ENCODE measurements around the gene LARP1.
"Not testable (repeated sequence)": the region's sequence is repeated elsewhere in the genome, so short reads cannot be mapped to it uniquely, and the experiment has no call there.

The LARP1 gene
- total RNA-seq, result 168 to 463 (median 206) reads per million in 3 experiments

GRCh38 chr5:154755361-154756008 is at the start of gene LARP1:
TSS of gene LARP1 (plus strand) at chr5:154755377. CDS start at chr5:154755758, 381 bp downstream.
- DNase-seq, result no peak

DNA sequence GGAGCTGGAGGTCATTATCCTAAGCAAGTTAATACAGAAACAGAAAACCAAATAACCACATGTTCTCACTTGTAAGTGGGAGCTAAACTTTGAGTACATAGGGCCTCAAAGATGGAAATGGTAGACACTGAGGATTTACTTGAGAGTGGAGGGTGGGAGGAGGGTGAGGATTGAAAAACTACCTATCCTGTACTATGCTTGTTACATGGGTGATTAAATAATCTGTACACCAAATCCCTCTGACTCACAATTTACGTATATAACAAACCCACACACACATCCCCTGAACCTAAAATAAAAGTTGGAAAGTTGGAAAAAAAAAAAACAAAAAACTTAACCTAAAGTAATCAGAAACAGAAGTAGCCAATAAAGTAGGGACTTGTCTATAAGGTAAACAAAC is 48.8 kb upstream of the LARP1 start:
- no peak for DNase-seq

GRCh38 chr5:154707641-154708040 is 47.5 kb upstream of the LARP1 start:
- no peak for DNase-seq

DNA sequence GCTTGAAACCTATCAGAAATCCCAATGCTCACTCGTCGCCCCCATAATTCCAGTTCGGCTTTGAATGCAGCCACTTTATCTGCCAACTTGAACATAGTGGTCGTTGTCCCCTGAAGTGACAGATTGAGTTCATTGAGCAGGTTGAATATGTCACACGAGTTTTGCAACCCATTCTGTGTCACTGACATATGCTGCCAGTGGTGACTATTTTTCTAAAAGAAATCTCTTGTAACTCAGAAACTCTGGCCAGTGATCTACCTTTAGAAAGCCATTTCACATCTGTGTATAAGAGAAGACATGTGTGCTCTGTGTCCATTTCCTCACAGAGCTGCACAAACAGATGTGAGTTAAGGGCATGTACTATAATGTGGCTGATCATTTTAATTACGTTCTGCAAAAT is 47.0 kb upstream of the LARP1 start:
- no peak for DNase-seq

GRCh38 chr5:154708846-154709245 is 46.3 kb upstream of the LARP1 start:
- DNase-seq, result no peak

GRCh38 chr5:154709368-154710305 is 45.5 kb upstream of the LARP1 start:
- no peak for DNase-seq

DNA sequence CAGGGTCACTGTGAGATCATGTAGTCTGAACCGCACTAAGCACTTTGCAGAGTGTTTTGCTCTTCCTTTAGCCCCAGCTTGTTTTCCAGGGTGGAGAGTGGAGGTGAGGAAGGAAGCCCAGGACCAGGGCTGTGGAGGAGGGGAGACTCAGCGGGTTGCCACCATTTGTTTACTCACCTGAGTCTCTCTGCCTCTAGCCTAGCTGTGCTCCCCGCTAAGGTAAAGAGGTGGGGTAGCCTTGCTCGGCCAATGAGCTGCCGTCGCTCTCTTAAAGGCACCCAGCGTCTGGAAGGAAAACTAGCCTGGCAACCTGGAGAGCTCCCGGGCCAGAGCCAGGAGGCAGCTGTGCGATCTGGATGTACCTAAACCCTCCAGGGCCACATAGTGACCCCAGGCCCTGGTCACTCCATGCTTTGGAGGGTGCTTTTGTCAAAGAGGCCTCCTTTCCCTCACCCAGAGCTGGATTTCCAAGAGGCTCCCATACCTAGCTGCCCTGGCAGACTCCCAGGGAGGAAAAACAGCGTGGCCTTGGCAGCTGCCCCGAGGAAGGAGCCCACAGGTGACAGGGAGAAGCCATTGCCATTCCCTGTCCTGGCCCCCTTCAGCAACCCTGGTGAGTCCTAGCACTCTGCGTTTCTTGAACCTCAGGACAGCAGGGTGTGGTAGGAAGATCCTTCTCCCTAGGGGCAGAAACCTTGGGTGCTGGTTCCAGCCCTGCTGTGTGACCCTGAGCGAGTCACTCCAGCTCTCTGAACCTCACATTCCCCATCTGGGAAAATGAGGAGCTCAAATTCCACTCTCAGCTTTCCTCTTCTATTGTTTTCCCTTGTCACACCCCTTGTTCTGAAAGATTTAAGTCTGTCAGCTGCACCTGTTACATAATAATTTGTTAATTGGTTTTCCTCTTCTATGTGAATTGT is 42.4 kb upstream of the LARP1 start:
- no peak for DNase-seq

GRCh38 chr5:154713615-154714125 is 41.5 kb upstream of the LARP1 start:
- DNase-seq, result no peak

DNA sequence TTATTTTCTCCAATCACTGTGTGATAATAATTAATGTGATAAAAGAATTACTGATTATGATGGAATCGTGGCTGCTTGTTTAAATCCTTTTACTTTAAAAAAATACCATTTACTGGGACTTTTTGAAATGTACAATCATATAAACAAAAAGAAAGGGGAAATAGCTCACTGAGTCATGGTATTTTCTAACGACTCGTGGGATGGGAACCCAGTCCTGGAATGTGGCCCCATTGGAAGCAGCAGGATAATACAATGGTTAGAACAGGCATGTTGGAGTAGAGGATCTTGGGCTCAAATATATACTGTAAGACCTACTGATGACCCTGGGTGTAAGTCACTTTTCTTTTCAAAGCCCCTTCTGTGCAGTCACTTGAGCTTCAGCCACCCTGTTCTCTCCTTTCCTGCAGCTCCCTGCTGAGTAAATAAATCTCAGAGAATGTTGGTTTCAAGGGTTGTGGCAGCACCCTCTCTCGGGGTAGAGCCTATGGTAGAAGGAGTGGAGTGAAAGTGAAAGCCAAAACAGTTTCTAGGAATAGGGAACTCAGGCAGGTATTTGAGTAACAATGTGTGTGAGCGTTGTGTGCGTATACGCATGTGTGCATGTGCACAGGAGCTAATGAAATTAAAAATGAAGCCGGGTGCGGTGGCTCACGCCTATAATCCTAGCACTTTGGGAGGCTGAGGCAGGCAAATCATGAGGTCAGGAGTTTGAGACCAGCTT is 40.8 kb upstream of the LARP1 start:
- DNase-seq, result no peak

- no peak for DNase-seq
Observed at GRCh38 chr5:154721481-154722058, 33.6 kb upstream of the LARP1 start.

GRCh38 chr5:154722097-154722496 is 33.1 kb upstream of the LARP1 start:
- no peak for DNase-seq

- no peak for DNase-seq
Observed at GRCh38 chr5:154722936-154723335, 32.2 kb upstream of the LARP1 start.

GRCh38 chr5:154723740-154724505 is 31.3 kb upstream of the LARP1 start:
- no peak for DNase-seq

DNA sequence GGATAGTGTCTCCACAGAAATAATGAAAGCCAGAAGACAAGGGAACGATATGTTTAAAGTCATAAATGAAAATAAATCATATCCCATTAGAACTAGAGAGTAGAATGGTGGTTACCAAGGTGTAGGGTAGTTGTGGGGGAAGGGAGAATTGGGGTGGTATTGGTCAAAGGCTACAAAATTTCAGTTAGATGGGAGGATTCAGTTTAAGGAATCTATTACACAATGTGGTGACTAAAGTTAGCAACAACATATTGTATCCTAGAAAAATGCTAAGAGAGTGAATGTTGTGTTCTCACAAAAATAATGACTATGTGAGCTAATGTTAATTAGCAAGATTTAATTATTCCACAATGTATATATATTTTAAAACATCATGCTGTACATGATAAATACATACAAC is 27.8 kb upstream of the LARP1 start:
- no peak for DNase-seq

- no peak for DNase-seq
Observed at GRCh38 chr5:154728939-154729588, 26.1 kb upstream of the LARP1 start.

DNA sequence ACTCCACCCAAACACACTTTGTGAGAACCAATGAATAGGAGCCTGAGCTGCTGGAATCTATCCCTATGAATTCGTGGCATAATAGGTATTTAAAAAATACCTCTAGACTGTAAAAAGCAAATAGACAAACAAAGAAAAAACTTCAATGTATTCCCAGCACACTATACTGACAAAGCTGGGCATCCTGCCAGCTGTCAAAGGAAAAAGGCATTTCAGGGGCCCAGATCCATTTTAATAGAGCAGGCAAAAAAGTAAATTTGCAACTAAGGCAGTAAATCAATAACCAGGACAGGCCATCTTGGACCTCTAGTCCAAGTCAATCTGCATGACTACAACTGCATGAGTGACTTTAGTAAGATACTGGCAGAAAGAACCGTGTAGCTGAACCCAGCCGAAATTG is 25.6 kb upstream of the LARP1 start:
- no peak for DNase-seq

DNA sequence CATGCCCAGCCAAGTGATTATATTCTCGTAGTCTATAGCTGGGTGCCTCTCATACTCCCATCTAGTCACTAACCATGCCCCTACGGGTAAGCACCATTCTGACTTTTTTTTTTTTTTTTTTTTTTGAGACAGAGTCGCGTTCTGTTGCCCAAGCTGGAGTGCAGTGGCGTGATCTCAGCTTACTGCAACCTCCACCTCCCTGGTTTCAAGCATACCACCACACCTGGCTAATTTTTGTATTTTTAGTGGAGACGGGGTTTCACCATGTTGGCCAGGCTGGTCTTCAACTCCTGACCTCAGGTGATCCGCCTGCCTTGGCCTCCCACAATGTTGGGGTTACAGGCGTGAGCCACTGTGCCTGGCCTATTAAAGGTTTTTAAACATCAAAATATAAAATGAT is 24.4 kb upstream of the LARP1 start:
- not testable (repeated sequence) for DNase-seq

GRCh38 chr5:154732212-154732611 is 23.0 kb upstream of the LARP1 start:
- no peak for DNase-seq

GRCh38 chr5:154734370-154735248 is 20.6 kb upstream of the LARP1 start:
- DNase-seq, result no peak

Data from central memory CD4-positive, alpha-beta T cell (primary cell).